Hepatocyte (in vitro differentiated cells): ENCODE data around the gene RAPGEF5. TPM values are rescaled to one million over a fixed set of nuclear protein-coding genes. Genes with fewer than 3 reads are reported as not detected.

Source experiments
- DNase-seq: peaks from one replicate; pipeline ENCODE4 v3.0.0-alpha.2; 2016; ENCODE audit warnings: low spot score
- H2AFZ ChIP-seq: fragments of 200-600 bp; sonication (generic); 2 replicates; pipeline ENCODE4 v1.6.0; 2016; ENCODE audit warnings: antibody characterized with exemption, mild to moderate bottlenecking
- H3K27ac ChIP-seq: fragments of 200-600 bp; sonication (generic); 2 replicates; pipeline ENCODE4 v1.5.1; 2016; ENCODE audit warnings: mild to moderate bottlenecking
- H3K27me3 ChIP-seq: fragments of 200-600 bp; sonication (generic); 2 replicates; pipeline ENCODE4 v1.6.1; 2016
- H3K36me3 ChIP-seq: fragments of 200-600 bp; sonication (generic); replicated peaks from 2 replicates; pipeline ENCODE4 v1.5.1; 2016; ENCODE audit warnings: low read depth; ENCODE audit not compliant: insufficient read depth
- H3K4me1 ChIP-seq: fragments of 200-600 bp; sonication (generic); 2 replicates; pipeline ENCODE4 v1.5.1; 2016; ENCODE audit warnings: mild to moderate bottlenecking, moderate library complexity; ENCODE audit not compliant: insufficient read depth
- H3K4me2 ChIP-seq: fragments of 200-600 bp; sonication (generic); 2 replicates; pipeline ENCODE4 v1.6.0; 2016
- H3K4me3 ChIP-seq: fragments of 200-600 bp; sonication (generic); 2 replicates; pipeline ENCODE4 v1.5.1; 2016; ENCODE audit warnings: mild to moderate bottlenecking
- H3K79me2 ChIP-seq: fragments of 200-600 bp; sonication (generic); 2 replicates; pipeline ENCODE4 v1.6.0; 2017; ENCODE audit warnings: mild to moderate bottlenecking
- H3K9me2 ChIP-seq: fragments of 200-600 bp; sonication (generic); replicated peaks from 2 replicates; pipeline ENCODE4 v1.6.0; 2017; ENCODE audit warnings: mild to moderate bottlenecking; ENCODE audit not compliant: insufficient read depth
- H3K9me3 ChIP-seq: fragments of 200-600 bp; sonication (generic); 2 replicates; pipeline ENCODE4 v1.5.1; 2016; ENCODE audit warnings: low read depth, mild to moderate bottlenecking
- H4K20me1 ChIP-seq: fragments of 200-600 bp; sonication (generic); 2 replicates; pipeline ENCODE4 v1.6.0; 2016; ENCODE audit warnings: mild to moderate bottlenecking; ENCODE audit not compliant: insufficient read depth, poor library complexity, severe bottlenecking
- EZH2 ChIP-seq: fragments of 200-600 bp; sonication (generic); IDR thresholded peaks from 2 replicates; pipeline ENCODE4 v1.6.1; 2016; ENCODE audit warnings: antibody characterized with exemption, mild to moderate bottlenecking, borderline replicate concordance
- EZH2phosphoT487 ChIP-seq: fragments of 200-600 bp; sonication (generic); IDR thresholded peaks from one replicate; pipeline ENCODE4 v1.6.1; 2018; ENCODE audit warnings: antibody characterized with exemption, mild to moderate bottlenecking, low read depth, moderate library complexity; ENCODE audit not compliant: unreplicated experiment, severe bottlenecking
- WGBS: methylation state at CpG from one replicate; pipeline ENCODE4 v1.1.6; 2016; ENCODE audit warnings: low lambda C conversion rate; ENCODE audit errors: missing lambda C conversion rate; 5-methylcytosine and 5-hydroxymethylcytosine counted together
- polyA plus RNA-seq: library from polyadenylated mRNA; unstranded; fragments of >200 nt; fragmentation: Nextera tagmentation; extraction: Ambion mirVana; gene quantifications from 2 replicates; pipeline ENCODE4 v1.2.1, GENCODE V29; 2016
- total RNA-seq: library from RNA; depleted of rRNA; stranded (reverse); fragments of >200 nt; gene quantifications from 2 replicates; pipeline ENCODE4 v1.2.3, GENCODE V29; 2014
- TF ChIP-seq, protein P1 (sequence below): fragments of 200-600 bp; sonication (generic); IDR thresholded peaks from 2 replicates; pipeline ENCODE4 v1.5.1; 2016; ENCODE audit warnings: antibody characterized with exemption, mild to moderate bottlenecking; ENCODE audit not compliant: poor library complexity

RAPGEF5 gene
- total and polyA plus RNA-seq, 2 experiments from 2014 or later: 5.2 to 14.5 TPM

GRCh38 chr7:22275661-22276060 is 81.3 kb downstream of the RAPGEF5 start:
- H3K9me2 ChIP-seq: no peaks in the 10 kb centered on the region
- H3K4me1 ChIP-seq: peaks cover 4% of the 10 kb centered on the region
- H3K4me2 ChIP-seq: no peak overlapping the region
- H3K27ac ChIP-seq: no peak overlapping the region
- H3K4me3 ChIP-seq: no peak overlapping the region
- H3K79me2 ChIP-seq: no peaks in the 10 kb centered on the region
- H3K9me3 ChIP-seq: no peaks in the 10 kb centered on the region
- WGBS: 87% methylated on average over 2 of the region's 2 CpGs
- no peak overlapping the region for H2AFZ ChIP-seq
- no peaks in the 10 kb centered on the region for H3K27me3 ChIP-seq
- H4K20me1 ChIP-seq: no peaks in the 10 kb centered on the region
- no peaks in the 10 kb centered on the region for H3K36me3 ChIP-seq
- TF ChIP-seq EZH2: no peak
- TF ChIP-seq EZH2phosphoT487: no peak
- TF ChIP-seq, protein P1, sequence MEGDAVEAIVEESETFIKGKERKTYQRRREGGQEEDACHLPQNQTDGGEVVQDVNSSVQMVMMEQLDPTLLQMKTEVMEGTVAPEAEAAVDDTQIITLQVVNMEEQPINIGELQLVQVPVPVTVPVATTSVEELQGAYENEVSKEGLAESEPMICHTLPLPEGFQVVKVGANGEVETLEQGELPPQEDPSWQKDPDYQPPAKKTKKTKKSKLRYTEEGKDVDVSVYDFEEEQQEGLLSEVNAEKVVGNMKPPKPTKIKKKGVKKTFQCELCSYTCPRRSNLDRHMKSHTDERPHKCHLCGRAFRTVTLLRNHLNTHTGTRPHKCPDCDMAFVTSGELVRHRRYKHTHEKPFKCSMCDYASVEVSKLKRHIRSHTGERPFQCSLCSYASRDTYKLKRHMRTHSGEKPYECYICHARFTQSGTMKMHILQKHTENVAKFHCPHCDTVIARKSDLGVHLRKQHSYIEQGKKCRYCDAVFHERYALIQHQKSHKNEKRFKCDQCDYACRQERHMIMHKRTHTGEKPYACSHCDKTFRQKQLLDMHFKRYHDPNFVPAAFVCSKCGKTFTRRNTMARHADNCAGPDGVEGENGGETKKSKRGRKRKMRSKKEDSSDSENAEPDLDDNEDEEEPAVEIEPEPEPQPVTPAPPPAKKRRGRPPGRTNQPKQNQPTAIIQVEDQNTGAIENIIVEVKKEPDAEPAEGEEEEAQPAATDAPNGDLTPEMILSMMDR: no peak
- DNase-seq: no peak

- H3K27me3 ChIP-seq: no peaks in the 10 kb centered on the region
- no peaks in the 10 kb centered on the region for H3K79me2 ChIP-seq
- no peaks in the 10 kb centered on the region for H3K9me2 ChIP-seq
- H3K4me2 ChIP-seq: no peak overlapping the region
- 71% methylated on average over 4 of the region's 4 CpGs for WGBS
- DNase-seq: no peak
- no peak overlapping the region for H2AFZ ChIP-seq
- H3K4me1 ChIP-seq: peaks cover 21% of the 10 kb centered on the region
- no peaks in the 10 kb centered on the region for H3K36me3 ChIP-seq
- no peak overlapping the region for H3K4me3 ChIP-seq
- no peak overlapping the region for H3K27ac ChIP-seq
- H4K20me1 ChIP-seq: no peaks in the 10 kb centered on the region
- TF ChIP-seq, protein P1: no peak
- TF ChIP-seq EZH2phosphoT487: no peak
- TF ChIP-seq EZH2: no peak
- no peaks in the 10 kb centered on the region for H3K9me3 ChIP-seq
Measured at GRCh38 chr7:22271311-22271710, 85.6 kb downstream of the RAPGEF5 start.

DNA sequence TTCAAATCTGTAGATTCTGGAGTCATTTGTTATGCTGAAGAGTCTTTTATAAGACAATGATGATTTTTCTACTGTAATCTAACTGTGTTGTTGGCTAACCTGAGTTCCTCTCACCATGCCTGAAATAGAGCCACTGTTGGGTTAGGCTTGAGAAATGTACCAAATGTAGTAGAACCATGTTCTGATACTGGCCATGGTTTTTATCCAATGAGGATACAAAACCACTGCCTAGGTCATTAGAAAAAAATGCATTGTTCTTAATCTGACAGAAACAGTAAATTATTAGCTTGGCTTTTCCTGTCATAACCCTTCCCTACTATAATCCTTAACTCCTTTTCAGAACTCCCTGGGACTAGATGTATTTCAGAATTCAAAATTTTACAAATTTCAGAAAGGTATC is 86.6 kb downstream of the RAPGEF5 start:
- peaks cover 21% of the 10 kb centered on the region for H3K4me1 ChIP-seq
- H3K9me3 ChIP-seq: no peaks in the 10 kb centered on the region
- H3K9me2 ChIP-seq: no peaks in the 10 kb centered on the region
- peak overlapping the region; percentile 64 for H3K4me2 ChIP-seq
- H3K79me2 ChIP-seq: no peaks in the 10 kb centered on the region
- H3K4me3 ChIP-seq: no peak overlapping the region
- H4K20me1 ChIP-seq: no peaks in the 10 kb centered on the region
- no peaks in the 10 kb centered on the region for H3K27me3 ChIP-seq
- no peak for DNase-seq
- no peaks in the 10 kb centered on the region for H3K36me3 ChIP-seq
- H3K27ac ChIP-seq: peak overlapping the region; percentile 82
- no peak overlapping the region for H2AFZ ChIP-seq
- TF ChIP-seq EZH2phosphoT487: no peak
- TF ChIP-seq, protein P1: no peak
- no peak for TF ChIP-seq EZH2

- no peaks in the 10 kb centered on the region for H4K20me1 ChIP-seq
- TF ChIP-seq EZH2: no peak
- TF ChIP-seq, protein P1: no peak
- no peak for TF ChIP-seq EZH2phosphoT487
- WGBS: 60% methylated on average over 3 of the region's 3 CpGs
- no peaks in the 10 kb centered on the region for H3K79me2 ChIP-seq
- H3K27me3 ChIP-seq: no peaks in the 10 kb centered on the region
- no peak overlapping the region for H3K4me3 ChIP-seq
- H2AFZ ChIP-seq: no peak overlapping the region
- no peaks in the 10 kb centered on the region for H3K36me3 ChIP-seq
- H3K4me1 ChIP-seq: peaks cover 21% of the 10 kb centered on the region
- peak overlapping the region; percentile 85 for H3K27ac ChIP-seq
- H3K9me2 ChIP-seq: no peaks in the 10 kb centered on the region
- H3K4me2 ChIP-seq: peak overlapping the region; percentile 64
- no peaks in the 10 kb centered on the region for H3K9me3 ChIP-seq
- DNase-seq: peak; percentile 69
Measured at GRCh38 chr7:22269963-22270362, 87.0 kb downstream of the RAPGEF5 start.
